COR-L47 (cell line): ENCODE results near the gene CLCN4.

ENCODE experiments used
- DNase-seq: peaks from one replicate; lab custom pipeline; 2025; lab: John Stamatoyannopoulos, UW

The CLCN4 gene

DNA sequence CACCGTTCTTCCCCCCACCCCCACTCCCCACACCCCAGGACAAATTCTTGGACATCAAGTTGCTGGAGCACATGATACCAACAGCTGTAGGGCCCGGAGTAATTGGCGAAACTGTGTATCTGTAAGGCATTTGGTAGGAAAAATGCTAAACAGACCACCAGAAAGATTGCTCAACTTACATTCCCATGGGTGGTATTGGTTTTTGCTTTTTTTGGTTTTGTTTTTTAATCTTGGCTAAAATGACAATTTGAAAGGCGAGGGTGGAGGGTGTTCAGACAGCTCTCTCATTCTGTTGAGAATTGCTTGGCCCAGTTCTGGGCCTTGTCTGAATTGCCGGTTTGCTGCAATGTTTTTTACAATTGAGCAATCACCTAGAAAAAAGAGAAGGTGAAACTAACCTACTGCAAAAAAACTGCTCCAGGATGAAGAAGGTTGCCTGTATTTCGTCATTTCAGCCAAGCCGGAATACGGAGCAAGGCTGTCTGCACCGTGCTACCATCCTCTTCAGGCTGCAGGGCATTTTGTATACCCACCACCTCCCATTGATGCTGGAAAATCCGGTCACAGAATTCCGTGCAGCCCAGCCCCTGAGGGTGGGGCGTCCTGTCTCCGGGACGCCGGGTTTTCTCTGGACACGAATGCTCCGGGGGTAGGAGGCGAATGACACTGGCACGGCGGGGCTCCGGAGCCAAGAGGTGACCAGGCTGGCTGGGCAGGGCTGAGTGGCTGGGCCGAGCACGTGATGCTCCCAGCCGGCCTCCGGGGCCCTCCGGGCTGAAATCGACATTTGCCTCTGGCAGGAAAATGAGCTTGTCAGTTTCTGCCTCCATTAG, at the start of gene CLCN4:
TSS of gene CLCN4 (plus strand) at position 777 of the 833 bp plus-strand sequence. CDS start 28,058 bp downstream, outside the sequence.
- DNase-seq: no peak

DNA sequence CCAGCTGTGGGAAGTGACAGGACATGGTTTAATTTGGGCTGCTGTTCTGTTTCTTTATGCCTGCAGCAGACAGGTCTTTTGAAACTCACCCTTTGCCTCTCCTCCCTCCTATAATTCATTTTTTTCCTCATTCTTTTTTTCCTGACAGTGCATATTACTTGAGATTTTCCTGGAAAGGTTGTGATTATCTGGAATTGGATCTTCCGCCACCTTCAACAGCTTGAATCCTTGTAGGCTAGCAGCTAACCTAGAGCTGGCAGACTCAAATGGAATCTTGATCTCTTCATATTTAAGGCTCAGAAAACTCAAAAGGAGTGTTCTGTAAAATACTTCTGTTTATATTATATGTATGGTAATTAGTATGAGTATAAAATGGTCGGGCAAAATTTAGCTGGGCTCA, 49.3 kb upstream of the CLCN4 start:
- DNase-seq: no peak

DNA sequence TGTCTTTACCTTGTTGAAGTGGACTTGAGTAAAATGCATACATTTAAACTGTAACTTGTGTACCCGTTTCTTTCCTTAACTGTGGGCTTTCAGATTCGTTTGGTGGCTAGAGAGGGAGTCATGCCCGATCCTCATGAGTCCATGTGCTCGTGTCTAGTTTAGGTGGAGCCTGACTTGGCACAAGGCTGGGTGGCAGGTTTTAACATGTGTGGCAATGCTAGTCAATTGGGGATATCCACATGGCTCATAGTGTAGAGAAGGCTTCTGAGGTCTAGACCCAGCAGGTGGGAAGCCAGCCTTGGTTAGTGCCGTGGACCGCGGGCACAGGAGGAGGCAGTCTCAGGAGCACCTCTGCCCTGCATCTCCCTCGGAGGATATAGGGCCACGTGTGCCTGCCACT, 48.5 kb upstream of the CLCN4 start:
- peak; percentile 1 for DNase-seq

DNA sequence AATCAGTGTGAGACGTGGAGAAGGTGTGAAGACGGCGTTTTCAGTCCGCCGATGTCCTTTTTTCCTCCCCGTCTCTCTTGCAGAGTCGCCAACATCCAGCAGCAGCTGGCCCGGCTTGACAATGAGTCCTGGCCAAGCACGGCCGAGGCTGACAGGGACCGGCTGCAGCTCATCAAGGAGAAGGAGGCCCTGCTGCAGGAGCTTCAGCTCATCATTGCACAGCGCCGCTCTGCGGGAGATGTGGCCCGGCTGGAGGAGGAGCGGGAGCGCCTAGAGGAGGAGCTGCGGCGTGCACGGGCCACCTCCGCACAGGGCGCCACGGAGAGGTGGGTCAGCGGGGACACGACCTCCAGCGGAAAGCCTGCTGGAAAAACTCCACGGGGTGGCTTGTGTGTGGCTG, 47.1 kb upstream of the CLCN4 start:
- DNase-seq: no peak

DNA sequence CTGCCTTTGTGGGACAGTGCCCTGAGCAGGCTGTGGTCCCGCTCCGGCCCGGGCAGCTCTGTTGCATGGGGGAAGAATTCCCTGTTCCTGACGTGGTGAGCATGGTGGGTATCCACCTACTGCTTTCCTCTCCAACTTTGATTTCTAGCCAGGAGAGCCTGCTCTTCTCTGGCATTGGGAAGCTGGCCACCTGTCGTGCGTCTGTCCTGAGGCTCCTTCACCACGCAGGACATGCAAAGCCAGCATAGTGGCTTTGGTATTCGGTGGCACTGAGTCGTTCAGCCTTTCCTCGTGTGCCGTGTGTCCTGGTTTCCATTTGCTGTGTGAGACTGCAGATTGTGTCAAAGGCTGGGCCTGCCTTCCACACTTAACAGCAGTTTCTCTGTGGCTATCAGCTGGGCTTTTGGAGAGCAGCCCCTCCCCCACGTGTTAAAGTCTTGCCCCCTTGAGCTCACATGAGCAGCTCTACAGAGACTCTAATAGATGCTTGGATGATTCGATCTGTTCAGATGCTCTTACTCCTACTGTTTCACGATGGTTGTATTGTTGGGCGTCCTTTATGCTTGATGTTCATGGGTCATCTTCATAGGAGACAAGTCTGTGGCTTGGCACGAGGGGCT, 46.3 kb upstream of the CLCN4 start:
- no peak for DNase-seq

DNA sequence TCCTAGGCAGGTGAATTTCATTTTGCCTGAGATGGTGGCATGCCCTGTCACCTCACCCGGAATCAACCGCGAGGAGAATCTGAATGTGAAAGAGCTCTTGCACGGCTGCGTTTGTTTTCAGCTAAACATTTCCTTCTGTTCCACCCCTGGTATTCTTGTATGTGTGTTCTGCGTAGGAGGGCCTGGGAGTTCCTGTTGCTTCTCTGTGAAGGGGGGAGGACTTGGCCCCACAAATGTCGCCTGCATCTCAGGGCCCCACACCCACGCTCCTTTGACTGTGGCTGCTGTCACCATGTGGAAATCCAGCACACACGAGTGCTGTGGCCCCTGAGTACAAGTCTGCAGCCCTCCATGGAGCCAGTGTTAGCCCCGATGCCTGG, 45.8 kb upstream of the CLCN4 start:
- DNase-seq: no peak

DNA sequence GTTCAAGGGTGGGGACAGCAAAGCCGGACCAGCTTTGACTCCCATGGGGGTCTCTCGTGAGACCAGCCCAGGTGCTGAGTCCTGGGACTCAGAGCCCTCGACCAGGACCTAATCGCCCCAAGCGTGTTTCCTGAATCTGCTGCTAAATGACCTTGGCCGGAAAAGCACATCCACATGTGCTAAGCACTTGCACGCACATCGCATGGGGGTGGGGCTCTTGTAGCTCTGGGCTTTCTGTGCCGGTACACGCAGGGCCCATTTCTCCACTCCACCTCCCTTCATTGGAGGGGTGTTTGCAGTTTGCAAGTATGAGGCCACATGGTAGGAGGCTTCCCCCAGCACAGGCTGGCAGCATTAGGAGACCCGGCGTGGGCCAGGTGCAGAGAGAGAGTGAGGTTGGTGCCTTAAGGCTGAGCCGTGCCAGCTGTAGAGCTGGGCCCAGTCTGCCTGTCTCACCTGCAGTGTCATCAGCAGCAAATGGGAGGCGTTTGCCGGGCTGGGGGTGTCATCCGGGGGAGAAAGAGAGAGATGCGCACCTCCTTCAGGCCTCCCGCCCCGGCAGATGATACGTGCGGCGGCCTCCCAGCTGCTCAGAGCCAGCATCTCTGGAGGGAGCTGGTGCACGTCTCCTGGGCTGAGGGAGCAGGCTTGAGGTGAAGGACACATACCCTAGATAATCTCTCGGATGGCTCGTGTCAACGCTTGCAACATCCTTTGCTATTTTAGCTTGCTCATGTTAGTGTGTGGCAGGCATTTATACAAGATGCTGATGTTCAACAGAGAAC, 45.2 kb upstream of the CLCN4 start:
- no peak for DNase-seq

DNA sequence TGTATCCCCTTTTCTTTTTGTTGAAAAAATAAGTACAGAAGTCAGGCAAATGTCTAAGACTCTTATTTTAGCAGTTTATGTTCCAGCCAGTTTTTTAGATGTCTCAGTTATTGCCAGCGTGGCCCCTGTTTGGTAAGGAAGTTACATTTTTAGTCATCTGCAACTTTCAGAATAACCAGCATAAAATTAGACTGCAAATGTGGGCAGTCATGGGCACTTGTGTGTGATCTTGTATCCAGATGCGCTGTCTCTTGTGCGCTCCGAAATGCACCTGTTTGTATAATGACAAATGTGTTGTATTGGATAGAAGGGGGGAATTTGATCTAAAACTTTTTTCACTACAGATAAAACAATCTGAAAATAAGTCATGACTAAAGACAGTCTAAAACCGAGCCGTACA, 44.3 kb upstream of the CLCN4 start:
- no peak for DNase-seq

DNA sequence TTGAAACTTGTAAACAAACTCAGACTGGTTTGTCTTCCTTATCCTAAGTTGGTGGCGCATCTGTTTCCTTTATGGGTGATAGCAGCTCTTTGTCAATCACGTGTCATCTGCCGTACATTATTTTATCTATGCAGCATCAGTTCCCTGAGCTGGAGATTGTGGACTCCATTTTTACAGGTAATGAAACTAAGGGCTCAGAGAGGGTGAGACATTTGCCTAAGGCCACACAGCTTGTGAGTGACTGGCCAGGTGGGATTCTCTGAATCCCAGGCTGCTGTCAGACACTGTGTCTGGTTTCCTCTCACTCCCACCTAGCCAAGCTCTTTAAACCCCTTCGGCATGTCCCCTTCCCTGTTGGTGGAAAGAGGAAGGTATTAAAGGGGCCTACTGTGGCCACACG, 41.7 kb upstream of the CLCN4 start:
- DNase-seq: no peak

DNA sequence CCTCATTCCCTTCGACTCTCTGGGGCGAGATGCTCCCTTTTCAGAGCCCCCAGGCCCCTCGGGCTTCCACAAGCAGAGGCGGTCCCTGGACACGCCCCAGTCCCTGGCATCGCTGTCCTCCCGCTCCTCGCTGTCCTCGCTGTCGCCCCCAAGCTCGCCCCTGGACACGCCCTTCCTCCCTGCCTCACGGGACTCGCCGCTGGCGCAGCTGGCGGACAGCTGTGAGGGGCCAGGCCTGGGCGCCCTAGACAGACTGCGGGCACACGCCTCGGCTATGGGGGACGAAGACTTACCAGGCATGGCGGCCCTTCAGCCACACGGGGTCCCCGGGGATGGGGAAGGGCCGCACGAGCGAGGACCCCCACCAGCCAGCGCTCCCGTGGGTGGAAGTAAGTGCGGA, 39.5 kb upstream of the CLCN4 start:
- DNase-seq: no peak

DNA sequence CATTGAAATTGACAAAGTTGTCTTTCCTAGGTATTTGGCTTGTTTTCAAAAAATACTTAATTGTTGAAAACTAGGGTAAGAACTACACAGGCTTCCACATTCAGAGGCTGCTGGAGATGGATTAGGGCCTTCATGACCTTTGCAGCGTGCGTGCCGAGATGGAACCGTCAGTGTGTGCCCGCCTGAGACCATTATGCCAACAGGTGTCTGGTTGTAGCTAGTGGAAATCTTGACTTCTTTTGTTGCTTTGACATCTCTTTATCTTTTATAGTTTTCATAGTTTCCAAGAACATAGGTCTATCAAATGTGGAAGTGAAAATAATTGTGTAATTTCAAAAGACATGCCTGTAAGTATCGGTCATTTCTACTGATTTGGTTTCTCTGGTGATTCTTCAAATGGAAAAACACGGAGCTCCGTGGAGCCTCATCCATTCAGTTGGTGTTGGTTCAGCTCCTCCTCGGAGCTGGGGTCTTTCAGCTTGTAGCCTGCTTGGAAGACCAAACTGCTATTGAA, 38.9 kb upstream of the CLCN4 start:
- no peak for DNase-seq

DNA sequence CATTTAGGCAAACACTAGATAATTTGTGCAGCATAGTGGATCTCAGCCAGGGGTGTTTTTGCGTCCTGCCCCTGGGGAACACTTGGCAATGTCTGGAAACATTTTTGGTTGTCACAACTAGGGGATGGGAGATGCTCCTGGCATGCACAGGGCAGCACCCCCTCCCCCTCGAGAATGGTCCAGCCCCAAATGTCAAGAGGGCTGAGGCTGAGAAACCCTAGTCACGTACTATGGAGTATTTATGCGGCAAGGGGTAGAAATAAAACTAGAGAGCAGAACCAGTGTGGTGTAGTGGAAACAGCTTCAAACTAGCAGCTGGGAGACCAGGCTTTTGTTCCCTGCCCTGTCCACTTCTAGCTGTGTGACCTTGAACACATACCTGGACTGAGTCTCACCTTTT, 38.2 kb upstream of the CLCN4 start:
- DNase-seq: no peak

DNA sequence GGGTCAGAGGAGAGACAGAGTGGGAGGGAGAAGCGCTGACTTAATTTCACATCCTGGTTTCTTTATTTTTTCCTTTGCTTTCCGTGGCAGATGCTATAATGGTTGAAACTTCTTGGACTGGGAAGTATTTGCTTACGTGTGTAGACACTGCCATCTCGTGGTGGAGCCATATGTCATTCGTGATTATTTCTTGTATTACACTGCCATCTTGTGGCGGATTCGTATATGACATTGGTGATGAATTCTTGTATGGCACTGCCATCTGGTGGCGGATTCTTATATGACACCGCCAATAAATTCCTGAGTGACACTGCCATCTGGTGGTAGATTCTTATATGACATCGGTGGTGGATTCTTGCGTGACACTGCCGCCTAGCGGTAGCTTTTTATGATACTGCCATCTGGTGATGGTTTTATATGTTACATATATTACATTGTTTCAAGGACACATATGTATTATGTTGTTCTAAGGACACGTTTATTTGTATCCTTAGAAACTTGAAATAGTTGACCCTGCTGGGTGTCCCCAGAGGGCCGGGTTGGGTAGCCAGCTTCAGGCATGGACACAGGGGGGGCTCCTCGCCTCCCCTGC, 37.3 kb upstream of the CLCN4 start:
- DNase-seq: peak; percentile 51

DNA sequence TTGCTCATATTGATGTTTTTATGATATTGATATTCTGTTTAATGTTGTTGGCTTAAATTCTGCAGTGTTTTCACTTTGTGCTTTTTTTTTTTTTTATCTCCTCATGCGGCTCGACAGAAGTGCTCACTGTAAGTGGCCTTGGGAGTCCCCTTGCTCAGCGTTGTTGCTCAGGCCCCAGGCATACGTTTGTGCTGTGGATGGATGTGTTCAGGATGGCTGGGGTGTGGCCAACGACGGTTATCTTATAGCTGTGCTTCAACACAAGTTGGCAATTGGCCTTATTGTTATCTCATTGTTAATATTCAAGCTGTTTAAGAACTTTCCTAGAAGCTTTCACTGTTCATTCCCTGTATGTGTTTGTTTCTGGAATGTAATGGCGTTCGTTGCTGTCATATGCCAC, 36.4 kb upstream of the CLCN4 start:
- no peak for DNase-seq

DNA sequence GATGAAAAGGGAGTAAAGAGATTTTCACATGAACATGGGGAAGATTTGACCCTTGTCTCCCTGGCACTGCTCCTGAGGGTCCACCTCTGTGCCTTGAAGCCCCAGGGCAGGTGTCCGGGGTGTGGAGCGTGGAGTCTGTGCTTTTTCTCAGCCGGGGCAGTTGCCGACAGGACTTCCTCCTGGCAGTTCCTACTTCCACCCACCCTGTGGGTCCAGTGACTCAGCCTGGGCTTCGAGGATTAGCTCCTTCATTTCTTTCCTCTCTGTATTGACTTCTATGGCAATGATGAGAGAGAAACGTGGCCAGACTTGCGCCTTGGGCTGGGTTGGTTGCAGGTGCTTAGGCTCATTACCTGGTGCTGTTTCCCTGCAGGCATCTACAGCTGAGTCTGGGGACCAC, 35.9 kb upstream of the CLCN4 start:
- no peak for DNase-seq

DNA sequence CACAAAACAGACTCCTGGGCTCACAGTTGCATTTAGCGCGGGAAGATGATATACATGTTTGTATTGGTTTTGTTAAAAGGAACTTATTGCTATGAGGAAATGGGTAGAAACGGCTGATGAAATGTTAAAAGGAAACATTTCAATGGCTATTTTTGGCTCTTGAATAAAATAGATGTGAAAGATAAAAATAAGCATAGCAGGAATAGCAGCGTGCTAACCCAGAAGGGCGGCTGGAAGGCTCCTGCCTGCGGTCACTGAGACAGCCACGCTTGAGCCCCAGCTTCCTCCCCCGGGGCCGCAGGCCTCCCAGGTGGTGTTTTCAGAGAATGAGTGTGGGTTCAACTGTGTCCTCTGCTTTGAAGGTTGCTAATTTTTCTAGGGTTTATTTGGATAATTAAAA, 35.0 kb upstream of the CLCN4 start:
- no peak for DNase-seq

DNA sequence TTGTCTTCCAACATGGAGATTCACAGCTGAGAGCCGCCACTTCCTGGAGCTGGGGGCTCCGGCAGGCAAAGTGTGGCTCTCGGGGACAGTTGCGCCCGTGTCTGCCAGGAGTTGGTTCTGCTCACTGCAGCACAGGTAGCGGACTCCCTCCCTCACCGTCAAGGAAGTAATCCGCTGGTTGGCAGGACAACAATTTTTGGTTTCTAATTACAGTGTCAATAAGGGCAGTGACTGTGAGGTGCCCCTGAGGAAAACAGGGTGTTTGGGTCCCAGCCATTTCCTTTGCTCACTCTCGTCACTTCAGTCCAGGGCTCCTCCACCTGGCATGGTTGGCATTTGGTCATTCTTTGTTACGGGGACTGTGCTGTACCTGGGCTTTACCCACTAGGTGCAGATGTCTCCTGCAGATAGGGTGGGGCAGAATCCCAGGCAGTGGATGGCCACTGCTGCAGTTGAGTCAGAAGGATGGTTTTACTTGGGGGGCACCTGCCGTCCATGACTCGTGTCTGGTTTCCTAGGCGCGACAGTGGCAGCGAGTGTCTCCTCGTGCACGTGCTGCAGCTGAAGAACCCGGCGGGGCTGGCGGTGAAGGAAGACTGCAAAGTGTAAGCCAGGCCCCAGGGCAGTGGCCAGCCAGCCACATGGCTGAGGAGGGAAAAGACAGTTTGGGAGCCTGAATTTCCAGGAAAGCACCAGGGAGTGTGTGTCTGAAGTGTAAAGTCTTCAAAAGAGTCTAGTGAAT, 32.1 kb upstream of the CLCN4 start:
- DNase-seq: no peak

DNA sequence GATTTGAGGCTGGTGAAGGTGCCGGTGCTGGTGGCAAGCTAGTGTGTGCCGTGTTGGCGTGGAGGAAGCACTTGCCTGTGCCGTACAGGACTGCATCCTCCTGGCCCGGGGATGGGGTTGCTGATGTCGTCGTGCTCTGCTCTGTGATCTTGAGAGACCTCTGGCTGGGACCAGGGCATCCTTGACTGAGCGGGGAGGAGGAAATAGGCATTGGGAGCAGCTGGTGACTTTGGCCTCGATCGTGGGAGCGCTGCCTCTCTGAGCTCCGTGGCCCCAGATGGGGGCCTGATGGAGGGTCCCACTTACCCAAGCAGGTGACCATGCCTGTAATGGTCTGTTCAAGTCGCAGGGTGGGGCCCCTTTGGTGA, 31.5 kb upstream of the CLCN4 start:
- no peak for DNase-seq

DNA sequence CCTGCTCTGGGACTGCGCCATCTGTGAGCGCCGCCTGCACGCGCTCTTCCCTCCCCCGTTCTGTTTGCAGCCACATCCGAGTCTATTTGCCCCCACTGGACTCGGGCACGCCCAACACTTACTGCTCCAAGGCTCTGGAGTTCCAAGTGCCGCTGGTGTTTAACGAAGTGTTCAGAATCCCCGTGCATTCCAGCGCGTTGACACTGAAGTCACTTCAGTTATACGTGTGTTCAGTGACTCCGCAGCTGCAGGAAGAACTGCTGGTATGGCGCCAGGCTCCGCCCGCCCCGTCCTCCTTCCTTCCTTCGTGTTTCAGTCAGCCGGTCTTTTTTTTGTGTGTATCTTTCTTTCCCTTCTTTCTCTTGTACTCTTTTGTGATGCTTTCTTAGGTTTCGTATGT, 30.7 kb upstream of the CLCN4 start:
- no peak for DNase-seq

DNA sequence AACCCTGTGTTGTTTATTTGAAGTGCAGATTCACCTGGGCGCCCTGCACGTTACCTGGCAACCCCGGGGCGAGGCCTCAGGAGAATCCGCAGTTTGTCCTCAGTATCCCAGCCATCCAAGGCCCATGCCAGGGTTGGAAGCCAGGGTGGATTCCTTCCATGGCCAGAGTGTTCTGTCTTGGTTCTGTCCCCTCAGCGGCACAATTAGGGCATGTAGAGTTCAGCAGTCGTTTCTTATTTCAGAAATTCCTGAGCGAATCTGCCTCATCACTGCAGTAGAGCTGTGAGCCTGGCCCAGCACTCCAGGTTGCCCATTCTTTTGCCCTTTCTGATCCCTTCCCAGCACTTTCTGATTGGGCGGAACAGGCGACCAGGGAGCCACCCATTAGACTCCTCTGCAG, 29.9 kb upstream of the CLCN4 start:
- no peak for DNase-seq

DNA sequence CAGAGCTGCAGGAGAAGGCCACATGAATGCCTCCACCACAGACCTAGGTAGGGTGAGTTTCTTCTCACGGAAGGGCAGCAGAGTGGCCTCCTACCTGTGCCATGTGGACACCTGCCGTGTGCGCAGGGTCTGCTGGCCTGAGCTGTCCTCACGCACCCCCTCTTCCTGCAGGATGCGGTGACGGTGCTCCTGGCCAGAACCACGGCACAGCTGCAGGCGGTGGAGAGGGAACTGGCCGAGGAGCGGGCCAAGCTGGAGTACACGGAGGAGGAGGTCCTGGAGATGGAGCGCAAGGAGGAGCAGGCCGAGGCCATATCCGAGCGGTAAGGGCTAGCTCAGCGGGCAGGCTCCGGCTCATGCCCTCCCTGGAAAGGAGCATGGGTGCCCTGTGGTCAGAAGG, 28.4 kb upstream of the CLCN4 start:
- DNase-seq: no peak

DNA sequence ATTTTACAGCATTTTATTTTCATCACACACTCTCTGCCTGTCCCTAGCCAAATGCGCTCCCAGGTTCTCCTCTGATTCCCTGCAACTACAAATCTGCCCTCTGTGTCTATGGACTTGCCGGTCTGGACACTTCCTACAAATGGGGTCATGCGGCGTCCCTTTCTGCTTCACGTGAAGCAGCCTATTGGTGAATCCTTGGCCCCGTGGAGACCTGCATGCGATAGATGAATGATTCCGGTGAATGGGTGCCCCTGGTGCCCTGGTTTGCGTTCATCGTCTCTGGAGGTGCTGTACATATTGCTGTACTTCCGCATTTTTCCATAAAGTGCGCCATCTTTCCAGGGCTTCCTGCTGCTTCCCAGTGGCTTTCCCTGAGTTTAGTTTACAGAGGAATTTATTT, 27.5 kb upstream of the CLCN4 start:
- no peak for DNase-seq
